ENCODE data around the gene MPO. TPM values are rescaled to one million over a fixed set of nuclear protein-coding genes. Genes with fewer than 3 reads are reported as not detected.

Gene MPO, protein sequence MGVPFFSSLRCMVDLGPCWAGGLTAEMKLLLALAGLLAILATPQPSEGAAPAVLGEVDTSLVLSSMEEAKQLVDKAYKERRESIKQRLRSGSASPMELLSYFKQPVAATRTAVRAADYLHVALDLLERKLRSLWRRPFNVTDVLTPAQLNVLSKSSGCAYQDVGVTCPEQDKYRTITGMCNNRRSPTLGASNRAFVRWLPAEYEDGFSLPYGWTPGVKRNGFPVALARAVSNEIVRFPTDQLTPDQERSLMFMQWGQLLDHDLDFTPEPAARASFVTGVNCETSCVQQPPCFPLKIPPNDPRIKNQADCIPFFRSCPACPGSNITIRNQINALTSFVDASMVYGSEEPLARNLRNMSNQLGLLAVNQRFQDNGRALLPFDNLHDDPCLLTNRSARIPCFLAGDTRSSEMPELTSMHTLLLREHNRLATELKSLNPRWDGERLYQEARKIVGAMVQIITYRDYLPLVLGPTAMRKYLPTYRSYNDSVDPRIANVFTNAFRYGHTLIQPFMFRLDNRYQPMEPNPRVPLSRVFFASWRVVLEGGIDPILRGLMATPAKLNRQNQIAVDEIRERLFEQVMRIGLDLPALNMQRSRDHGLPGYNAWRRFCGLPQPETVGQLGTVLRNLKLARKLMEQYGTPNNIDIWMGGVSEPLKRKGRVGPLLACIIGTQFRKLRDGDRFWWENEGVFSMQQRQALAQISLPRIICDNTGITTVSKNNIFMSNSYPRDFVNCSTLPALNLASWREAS
- 0.52 and 2.9 TPM in 2 replicates for polyA plus RNA-seq

DNA sequence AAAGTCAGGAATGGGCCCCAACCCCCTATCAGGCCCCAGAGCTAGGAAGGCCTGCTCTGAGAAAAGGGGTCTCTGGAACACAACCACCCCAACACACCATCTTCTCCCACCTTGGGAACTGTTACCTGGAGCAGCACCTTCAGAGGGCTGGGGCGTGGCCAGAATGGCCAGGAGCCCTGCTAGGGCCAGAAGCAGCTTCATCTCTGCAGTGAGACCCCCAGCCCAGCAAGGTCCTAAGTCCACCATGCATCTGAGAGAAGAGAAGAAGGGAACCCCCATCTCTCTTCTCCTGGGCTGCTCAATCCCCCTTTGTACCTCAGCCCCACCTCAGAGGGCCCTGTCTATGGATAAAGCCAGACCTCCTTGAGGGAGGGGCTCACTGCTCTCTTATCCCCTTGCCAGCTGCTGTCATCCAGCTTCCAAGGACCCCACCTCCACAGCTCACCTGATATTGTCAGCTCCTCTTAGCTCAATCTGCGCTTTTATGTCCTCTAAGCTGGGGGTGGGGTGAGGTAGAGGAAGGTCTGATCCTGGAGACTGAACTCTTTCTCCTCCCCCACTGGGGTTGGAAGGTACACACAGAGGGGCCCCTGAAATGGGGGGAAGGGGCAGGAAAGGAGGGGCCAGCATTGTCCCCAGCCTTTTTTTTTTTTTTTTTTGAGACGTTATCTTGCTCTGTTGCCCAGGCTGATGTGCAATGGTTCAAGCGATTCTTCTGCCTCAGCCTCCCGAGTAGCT is at the start of gene MPO:
TSS of gene MPO (minus strand) at position 456 of the 738 bp plus-strand sequence. CDS start at position 279, 177 bp downstream.

DNA sequence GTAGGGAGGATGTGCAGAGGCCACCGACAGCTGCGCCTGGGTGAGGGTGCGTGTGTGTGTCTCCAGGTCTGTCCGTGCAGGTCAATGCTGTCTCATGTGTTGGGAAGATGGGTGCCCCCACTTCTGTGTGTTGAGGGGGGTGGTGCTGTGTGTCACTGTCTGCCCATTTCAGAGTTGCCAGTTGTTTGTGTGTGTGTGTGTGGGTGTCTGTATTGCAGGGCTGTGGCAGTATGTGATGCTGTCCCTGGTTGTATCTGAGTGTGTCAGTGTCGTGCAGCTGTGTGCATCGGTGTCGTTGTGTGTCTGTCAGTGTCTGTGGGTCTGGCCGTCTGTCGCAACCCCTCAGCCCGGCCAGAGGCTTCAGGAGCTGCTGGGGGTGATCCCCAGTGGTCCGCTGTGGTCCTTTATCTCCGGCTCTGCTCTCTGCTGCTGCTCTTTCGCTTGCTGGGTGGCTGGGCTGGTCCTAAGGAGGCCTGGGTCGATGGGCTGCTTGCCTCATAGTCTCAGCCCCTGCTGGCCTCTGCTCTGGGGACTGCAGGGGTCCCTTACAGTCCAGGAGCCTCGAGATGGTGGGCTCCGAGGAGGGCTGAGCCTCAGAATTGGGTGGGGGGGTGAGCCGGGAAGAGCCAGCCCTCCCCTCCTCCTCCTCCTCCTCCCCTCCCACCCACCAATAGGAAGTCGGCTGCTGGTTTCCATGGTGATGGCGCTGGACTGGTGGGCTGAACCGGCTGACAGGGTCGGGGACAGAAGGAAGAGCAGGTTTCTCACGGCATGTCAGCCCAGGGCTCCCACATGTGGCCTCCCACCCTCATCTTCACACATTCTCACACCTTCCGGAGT is 47.7 kb upstream of the MPO start, which contains the start of gene TSPOAP1:
TSS of gene TSPOAP1 (minus strand) at position 601 of the 840 bp plus-strand sequence. CDS start 875 bp downstream, outside the sequence.

DNA sequence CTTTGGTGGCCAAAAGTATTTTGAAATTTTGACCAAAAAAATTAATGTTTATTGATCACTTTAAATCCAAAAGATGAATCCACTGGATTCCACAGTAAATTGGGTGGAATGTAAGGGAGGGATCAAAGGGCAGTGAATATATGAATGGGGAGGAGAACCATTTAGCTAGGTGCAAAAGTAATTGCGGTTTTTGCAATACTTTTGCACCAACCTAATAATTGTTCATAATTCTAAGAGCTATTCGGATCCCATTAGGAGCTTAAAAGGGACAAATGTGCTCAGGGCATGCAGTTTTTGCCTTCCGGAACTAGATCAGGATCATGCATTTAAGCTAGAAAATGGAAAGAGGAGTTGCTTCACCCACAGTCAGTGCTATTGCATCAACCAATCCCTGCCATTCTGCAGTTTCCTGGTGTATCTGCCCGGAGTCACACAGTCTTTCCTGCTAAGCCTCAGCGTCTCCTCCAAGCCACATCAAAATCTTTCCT is 42.5 kb downstream of the MPO start, which contains the start of gene LPO:
TSS of gene LPO (plus strand) at position 438 of the 488 bp plus-strand sequence. CDS start 4,396 bp downstream, outside the sequence.

Other genes with a start within 250 kb of the MPO start
- gene DYNLL2, start 197.5 kb downstream of the MPO start, polyA plus RNA-seq: 8.5 and 10.0 TPM in 2 replicates
- gene OR4D1, start 132.6 kb downstream of the MPO start, polyA plus RNA-seq: 0.48 TPM in 1 of 2 replicates, not detected in the other
- gene OR4D2, start 114.0 kb downstream of the MPO start, polyA plus RNA-seq: not detected in 2 replicates
- not detected in 2 replicates for gene EPX, start 88.2 kb downstream of the MPO start, polyA plus RNA-seq
- gene MKS1, start 61.7 kb downstream of the MPO start, polyA plus RNA-seq: 4.1 and 7.9 TPM in 2 replicates
- gene LPO, start 42.4 kb downstream of the MPO start, polyA plus RNA-seq: not detected in 2 replicates
- gene TSPOAP1, start 47.9 kb upstream of the MPO start, polyA plus RNA-seq: 6.9 and 13.2 TPM in 2 replicates
- gene SUPT4H1, start 71.3 kb upstream of the MPO start, polyA plus RNA-seq: 34.1 and 47.8 TPM in 2 replicates
- 0.99 and 4.0 TPM in 2 replicates for gene RNF43, start 136.6 kb upstream of the MPO start, polyA plus RNA-seq
- gene HSF5, start 207.5 kb upstream of the MPO start, polyA plus RNA-seq: not detected in 2 replicates
- gene MTMR4, start 233.7 kb upstream of the MPO start, polyA plus RNA-seq: 34.6 and 37.6 TPM in 2 replicates

Data from Purkinje cell (primary cell).